MV-4-11 (cell line): ENCODE data around the gene NFE2.
"Not testable (repeated sequence)": the region's sequence is repeated elsewhere in the genome, so short reads cannot be mapped to it uniquely, and the experiment has no call there.

Experiments
- DNase-seq: peaks from one replicate; lab custom pipeline; 2025; lab: John Stamatoyannopoulos, UW

Gene NFE2

GRCh38 chr12:54282949-54283593 is 17.7 kb downstream of the NFE2 start:
- DNase-seq = no peak

- not testable (repeated sequence) for DNase-seq
Measured at GRCh38 chr12:54281694-54282093, 19.1 kb downstream of the NFE2 start.

GRCh38 chr12:54281261-54281638 is 19.6 kb downstream of the NFE2 start:
- DNase-seq = not testable (repeated sequence)

GRCh38 chr12:54280468-54281260 is 20.2 kb downstream of the NFE2 start, which contains the start of gene HNRNPA1:
Gene HNRNPA1, plus strand, starts transcription at chr12:54280726. Its CDS starts 82 bp downstream, at chr12:54280808.
- DNase-seq = peak; percentile 100

- peak; percentile 98 for DNase-seq
Measured at GRCh38 chr12:54279632-54280467, 21.0 kb downstream of the NFE2 start, which contains the start of gene CBX5. Gene CBX5, minus strand, starts transcription at chr12:54280122. Its CDS starts 22,472 bp downstream, at chr12:54257650.

GRCh38 chr12:54279227-54279631 is 21.6 kb downstream of the NFE2 start:
- no peak for DNase-seq

- peak; percentile 57 for DNase-seq
Measured at GRCh38 chr12:54277823-54278276, 23.0 kb downstream of the NFE2 start.

- no peak for DNase-seq
Measured at GRCh38 chr12:54276368-54276767, 24.4 kb downstream of the NFE2 start.

GRCh38 chr12:54273981-54274380 is 26.8 kb downstream of the NFE2 start:
- DNase-seq = no peak

GRCh38 chr12:54272214-54272613 is 28.6 kb downstream of the NFE2 start:
- no peak for DNase-seq

GRCh38 chr12:54270345-54270744 is 30.5 kb downstream of the NFE2 start:
- DNase-seq = no peak

- DNase-seq = no peak
Measured at GRCh38 chr12:54266852-54267251, 34.0 kb downstream of the NFE2 start.

GRCh38 chr12:54265364-54265812 is 35.4 kb downstream of the NFE2 start:
- DNase-seq = no peak

GRCh38 chr12:54262403-54262925 is 38.4 kb downstream of the NFE2 start:
- peak; percentile 46 for DNase-seq

GRCh38 chr12:54261815-54262402 is 38.9 kb downstream of the NFE2 start:
- peak; percentile 57 for DNase-seq

GRCh38 chr12:54259194-54260011 is 41.4 kb downstream of the NFE2 start:
- no peak for DNase-seq

- DNase-seq = no peak
Measured at GRCh38 chr12:54258201-54258681, 42.6 kb downstream of the NFE2 start.

- DNase-seq = no peak
Measured at GRCh38 chr12:54257332-54257731, 43.5 kb downstream of the NFE2 start.

- no peak for DNase-seq
Measured at GRCh38 chr12:54253240-54253639, 47.6 kb downstream of the NFE2 start.

- DNase-seq = no peak
Measured at GRCh38 chr12:54251667-54252284, 49.0 kb downstream of the NFE2 start.
